GM21737 (cell line): ENCODE results near the gene SLC25A43.

ENCODE experiments used
- ATAC-seq: cut with Tn5 transposase; IDR thresholded peaks from one replicate; pipeline ENCODE4 v1.9.1; 2021; ENCODE audit warnings: mild to moderate bottlenecking, moderate library complexity; ENCODE audit not compliant: unreplicated experiment

The SLC25A43 gene

DNA sequence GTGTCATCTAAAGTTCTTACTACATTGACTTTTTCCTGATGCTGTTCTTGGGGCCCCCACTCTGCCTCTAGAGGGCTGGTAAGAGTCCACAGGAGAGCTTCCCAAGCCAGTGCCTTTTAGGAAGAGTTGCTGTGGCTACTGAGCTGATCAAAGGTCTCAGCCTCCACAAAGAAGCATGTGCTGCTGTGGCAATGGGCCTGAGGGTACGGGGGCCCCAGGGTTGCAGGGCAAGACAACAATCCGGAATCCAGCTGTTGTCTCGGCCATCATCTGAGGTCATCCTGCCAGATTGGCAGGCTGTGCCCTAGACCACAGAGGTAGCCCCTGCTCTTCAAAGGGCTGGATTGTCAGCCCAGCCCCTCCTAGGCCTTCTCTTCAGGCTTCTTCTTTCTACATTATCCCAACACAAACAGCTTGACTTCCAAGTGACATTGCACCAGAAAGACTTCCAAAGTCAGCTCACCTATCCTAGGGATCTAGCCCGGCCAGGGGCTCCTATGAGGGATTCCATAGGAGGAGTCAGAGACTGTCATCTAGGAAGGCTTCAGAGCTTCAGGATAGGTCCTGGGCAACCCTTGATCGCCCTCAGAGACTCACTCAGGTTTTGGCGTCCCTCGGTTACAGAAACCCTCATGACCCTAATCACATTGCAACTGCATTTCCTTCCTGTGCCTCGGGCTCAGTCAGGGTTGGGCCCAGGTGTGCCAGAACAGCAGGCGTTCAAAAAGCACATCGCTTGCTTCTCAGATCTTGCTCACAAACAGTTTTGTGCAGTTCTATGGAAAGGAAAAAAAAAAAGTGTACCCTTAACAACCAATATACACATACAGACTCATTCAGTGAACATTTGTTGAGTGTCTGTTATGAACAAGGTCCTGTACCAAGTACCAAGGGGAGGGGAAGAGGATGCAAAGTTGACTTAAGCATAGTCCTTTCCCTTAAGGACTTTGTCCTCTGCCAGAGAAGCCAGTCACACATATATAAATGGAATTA, 96.9 kb downstream of the SLC25A43 start:
- ATAC-seq = no peak

DNA sequence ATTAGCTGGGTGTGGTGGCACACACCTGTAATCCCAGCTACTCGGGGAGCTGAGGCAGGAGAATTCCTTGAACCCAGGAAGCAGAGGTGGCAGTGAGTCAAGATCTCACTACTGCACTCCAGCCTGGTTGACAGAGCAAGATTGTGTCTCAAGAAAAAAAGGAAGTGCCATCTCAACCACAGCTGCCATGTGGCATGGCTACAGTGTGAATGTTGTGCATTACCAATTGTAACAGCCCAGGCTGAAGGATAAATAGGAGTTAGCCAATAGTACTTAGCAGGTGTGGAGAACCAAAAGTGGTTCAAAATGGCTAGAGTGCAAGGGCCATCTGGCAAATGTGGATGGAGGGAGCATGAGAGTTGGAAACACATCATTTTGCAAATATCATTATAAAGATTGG, 98.0 kb downstream of the SLC25A43 start:
- no peak for ATAC-seq

GRCh38 chrX:119500061-119500800, 101.1 kb downstream of the SLC25A43 start:
- ATAC-seq = no peak

- no peak for ATAC-seq
Observed at GRCh38 chrX:119501511-119502148, 102.5 kb downstream of the SLC25A43 start.

- no peak for ATAC-seq
Observed at GRCh38 chrX:119502727-119503483, 103.8 kb downstream of the SLC25A43 start.

GRCh38 chrX:119503484-119503861, 104.3 kb downstream of the SLC25A43 start:
- ATAC-seq = no peak
